Prostate gland (tissue), 2 donors: ENCODE data around the gene FUBP3.

Source experiments
- POLR2A ChIP-seq: fragments of 450-650 bp; IDR thresholded peaks from one replicate; pipeline ENCODE4 v1.6.1; 2016; ENCODE audit warnings: antibody characterized with exemption, mild to moderate bottlenecking
- POLR2AphosphoS5 ChIP-seq: sonication (generic); formaldehyde crosslinking; IDR thresholded peaks from one replicate; pipeline ENCODE4 v1.6.1; 2017; ENCODE audit warnings: antibody characterized with exemption
- TF ChIP-seq, protein P1 (sequence below), 4 experiments: fragments of 200-600 bp in 2 of 4; fragments of 450-650 bp in 2 of 4; sonication (generic) in 2 of 4; IDR thresholded peaks; 1 replicate in 3 of 4; 2 replicates in 1 of 4; pipeline ENCODE4 v1.5.1; 2016 to 2019; ENCODE audit warnings: antibody characterized with exemption in 4 of 4, mild to moderate bottlenecking in 2 of 4, moderate library complexity in 2 of 4

DNA sequence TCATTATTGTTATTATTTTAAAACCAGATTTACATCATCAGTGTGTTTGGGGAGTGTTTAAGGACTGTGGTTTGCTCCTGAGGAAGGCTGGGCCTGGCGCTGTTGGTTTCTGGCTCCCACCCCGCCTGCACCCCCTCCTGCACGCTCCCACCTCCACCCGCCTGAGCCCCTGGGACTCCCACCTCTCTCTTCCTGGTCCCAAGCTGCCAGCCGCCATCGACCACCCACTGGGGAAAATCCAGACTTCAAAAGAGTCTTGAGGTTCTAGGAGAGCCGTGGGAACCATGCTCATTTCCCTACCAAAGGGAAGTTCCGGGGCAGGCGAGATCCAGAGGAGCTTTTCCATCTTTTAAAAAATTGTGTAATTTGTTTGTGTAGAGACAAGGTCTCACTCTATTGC, 35.0 kb upstream of the FUBP3 start:
- TF ChIP-seq, protein P1, sequence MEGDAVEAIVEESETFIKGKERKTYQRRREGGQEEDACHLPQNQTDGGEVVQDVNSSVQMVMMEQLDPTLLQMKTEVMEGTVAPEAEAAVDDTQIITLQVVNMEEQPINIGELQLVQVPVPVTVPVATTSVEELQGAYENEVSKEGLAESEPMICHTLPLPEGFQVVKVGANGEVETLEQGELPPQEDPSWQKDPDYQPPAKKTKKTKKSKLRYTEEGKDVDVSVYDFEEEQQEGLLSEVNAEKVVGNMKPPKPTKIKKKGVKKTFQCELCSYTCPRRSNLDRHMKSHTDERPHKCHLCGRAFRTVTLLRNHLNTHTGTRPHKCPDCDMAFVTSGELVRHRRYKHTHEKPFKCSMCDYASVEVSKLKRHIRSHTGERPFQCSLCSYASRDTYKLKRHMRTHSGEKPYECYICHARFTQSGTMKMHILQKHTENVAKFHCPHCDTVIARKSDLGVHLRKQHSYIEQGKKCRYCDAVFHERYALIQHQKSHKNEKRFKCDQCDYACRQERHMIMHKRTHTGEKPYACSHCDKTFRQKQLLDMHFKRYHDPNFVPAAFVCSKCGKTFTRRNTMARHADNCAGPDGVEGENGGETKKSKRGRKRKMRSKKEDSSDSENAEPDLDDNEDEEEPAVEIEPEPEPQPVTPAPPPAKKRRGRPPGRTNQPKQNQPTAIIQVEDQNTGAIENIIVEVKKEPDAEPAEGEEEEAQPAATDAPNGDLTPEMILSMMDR (IDR thresholded peaks at IDR 0.05), result no peak
- TF ChIP-seq POLR2A (no peak), POLR2AphosphoS5 (no peak)
